IMR-90 (cell line): Measurements from ENCODE around the gene PM20D2. TPM values are rescaled to one million over a fixed set of nuclear protein-coding genes. Genes with fewer than 3 reads are reported as not detected.

Experiments
- ATAC-seq: fragments of 200-7000 bp; cut with Tn5 transposase; 2 replicates; pipeline ENCODE4 v1.9.1; 2020; ENCODE audit warnings: low read depth, mild to moderate bottlenecking, moderate library complexity
- BruUV-seq: library from RNA; stranded (reverse); fragments of 400-500 nt; replicated peaks from 2 replicates; lab custom pipeline; 2021; lab: Mats Ljungman, UMichigan
- CTCF ChIA-PET: fragments of 300-600 bp; formaldehyde crosslinking; extraction: SDS; loops from one replicate; lab custom pipeline; 2021; ENCODE audit warnings: antibody characterized with exemption; lab: Yijun Ruan, JAX
- POLR2A ChIA-PET: fragments of 300-600 bp; sonication (Branson Sonifier 250); formaldehyde crosslinking; loops from one replicate; lab custom pipeline; 2022; ENCODE audit warnings: antibody characterized with exemption; ENCODE audit not compliant: unreplicated experiment; lab: Charles Lee
- DNase-seq: peaks from one replicate; pipeline ENCODE4 v3.0.0; 2013
- H2AFZ ChIP-seq: replicated peaks from 2 replicates; pipeline ENCODE3; 2013; ENCODE audit warnings: low read length, mild to moderate bottlenecking; ENCODE audit not compliant: poor library complexity
- H2AK5ac ChIP-seq: 2 replicates; pipeline ENCODE4 v1.6.1; 2013; ENCODE audit warnings: low read depth, low read length, inconsistent platforms
- H2AK9ac ChIP-seq: replicated peaks from 2 replicates; pipeline ENCODE3; 2013; ENCODE audit warnings: mild to moderate bottlenecking, low read depth, low read length, moderate library complexity; ENCODE audit not compliant: poor library complexity
- H2BK120ac ChIP-seq: 2 replicates; pipeline ENCODE4 v1.6.1; 2013; ENCODE audit warnings: low read depth, low read length, inconsistent platforms
- H2BK15ac ChIP-seq: 3 replicates; pipeline ENCODE4 v1.6.1; 2013; ENCODE audit warnings: low read depth, low read length, inconsistent platforms
- H2BK20ac ChIP-seq: 2 replicates; pipeline ENCODE4 v1.6.1; 2013; ENCODE audit warnings: low read depth, mild to moderate bottlenecking, inconsistent platforms, low read length, moderate library complexity
- H2BK5ac ChIP-seq: 2 replicates; pipeline ENCODE4 v1.6.1; 2013; ENCODE audit warnings: mild to moderate bottlenecking, low read depth, low read length, inconsistent platforms; ENCODE audit not compliant: poor library complexity, severe bottlenecking
- H3K14ac ChIP-seq: replicated peaks from 2 replicates; pipeline ENCODE4 v1.6.1; 2013; ENCODE audit warnings: low read depth, low read length, inconsistent platforms
- H3K18ac ChIP-seq: 2 replicates; pipeline ENCODE4 v1.6.1; 2013; ENCODE audit warnings: low read depth, low read length, control low read depth
- H3K23ac ChIP-seq: 2 replicates; pipeline ENCODE4 v1.6.1; 2013; ENCODE audit warnings: low read depth, low read length, inconsistent platforms
- H3K27ac ChIP-seq: 2 replicates; pipeline ENCODE4 v1.5.1; 2013; ENCODE audit warnings: mild to moderate bottlenecking, control low read depth, low read length; ENCODE audit not compliant: insufficient read depth
- H3K27me3 ChIP-seq: 2 replicates; pipeline ENCODE4 v1.6.1; 2013; ENCODE audit warnings: low read length; ENCODE audit not compliant: control insufficient read depth, insufficient read depth
- H3K36me3 ChIP-seq: 2 replicates; pipeline ENCODE4 v1.6.1; 2013; ENCODE audit warnings: low read length, mixed read lengths; ENCODE audit not compliant: control insufficient read depth, insufficient read depth
- H3K4ac ChIP-seq: 2 replicates; pipeline ENCODE4 v1.6.1; 2013; ENCODE audit warnings: low read depth, low read length, inconsistent platforms
- H3K4me1 ChIP-seq: 2 replicates; pipeline ENCODE4 v1.6.1; 2013; ENCODE audit warnings: low read length, mixed read lengths; ENCODE audit not compliant: control insufficient read depth, insufficient read depth
- H3K4me2 ChIP-seq: 2 replicates; pipeline ENCODE4 v1.6.1; 2013; ENCODE audit warnings: low read depth, mild to moderate bottlenecking, control low read depth, low read length, moderate library complexity
- H3K4me3 ChIP-seq: 2 replicates; pipeline ENCODE4 v1.5.1; 2013; ENCODE audit warnings: low read depth, mild to moderate bottlenecking, control low read depth, low read length, moderate library complexity; ENCODE audit not compliant: insufficient read depth
- H3K56ac ChIP-seq: 2 replicates; pipeline ENCODE4 v1.6.1; 2013; ENCODE audit warnings: low read length, inconsistent platforms; ENCODE audit not compliant: insufficient read depth; ENCODE audit errors: extremely low read depth
- H3K79me1 ChIP-seq, 2 experiments: 2 replicates each; pipeline ENCODE4 v1.6.1; 2013; ENCODE audit warnings: low read length in 2 of 2, inconsistent platforms in 1 of 2, low read depth in 1 of 2
- H3K9ac ChIP-seq: 2 replicates; pipeline ENCODE4 v1.6.1; 2013; ENCODE audit warnings: low read depth, low read length, control low read depth
- H3K9me1 ChIP-seq: 2 replicates; pipeline ENCODE4 v1.6.1; 2013; ENCODE audit warnings: low read length, inconsistent platforms; ENCODE audit not compliant: insufficient read depth
- H3K9me3 ChIP-seq: 2 replicates; pipeline ENCODE4 v1.6.1; 2013; ENCODE audit warnings: low read length; ENCODE audit not compliant: control insufficient read depth, insufficient read depth
- H4K20me1 ChIP-seq: 2 replicates; pipeline ENCODE4 v1.6.1; 2013; ENCODE audit warnings: low read length, inconsistent platforms; ENCODE audit not compliant: insufficient read depth
- H4K5ac ChIP-seq: 2 replicates; pipeline ENCODE4 v1.6.1; 2013; ENCODE audit warnings: mild to moderate bottlenecking, low read depth, low read length, control low read depth
- H4K8ac ChIP-seq, 2 experiments: 2 replicates each; pipeline ENCODE4 v1.6.1; 2013; ENCODE audit warnings: low read depth in 2 of 2, low read length in 2 of 2, control low read depth in 1 of 2, inconsistent platforms in 1 of 2
- H4K91ac ChIP-seq: 2 replicates; pipeline ENCODE4 v1.6.1; 2013; ENCODE audit warnings: low read depth, low read length, inconsistent platforms; ENCODE audit not compliant: insufficient read depth
- CEBPB ChIP-seq: IDR thresholded peaks from 2 replicates; pipeline ENCODE4 v1.6.1; 2012; ENCODE audit warnings: low read depth, low read length, improper control_type of control experiment
- WGBS, 2 experiments: methylation state at CpG; one replicate each; pipeline versions ENCODE4 v1.1.5 to v1.1.7; 2013; ENCODE audit warnings: missing lambda C conversion rate in 2 of 2; ENCODE audit not compliant: insufficient read length in 1 of 2; ENCODE audit errors: extremely low coverage in 2 of 2; 5-methylcytosine and 5-hydroxymethylcytosine counted together
- dilution Hi-C: fragments of 300-500 bp; cut with HindIII; formaldehyde crosslinking; loops from one replicate; pipeline ENCODE4 v1.14.3; 2018; ENCODE audit warnings: low sequenced_read_pairs; ENCODE audit not compliant: unreplicated experiment
- in situ Hi-C: fragments of 300-500 bp; cut with MboI; formaldehyde crosslinking; loops from 3 replicates; pipeline ENCODE4 v1.14.3; 2019; ENCODE audit warnings: low sequenced_read_pairs, inconsistent platforms, mixed read lengths
- intact Hi-C: fragments of 100-400 bp; cut with micrococcal nuclease; formaldehyde crosslinking; loops from 2 replicates; pipeline ENCODE4 v1.10.0; 2022
- polyA plus RNA-seq, 3 experiments: library from polyadenylated mRNA; depleted of rRNA; stranded (reverse); fragments of >200 nt; gene quantifications; 2 replicates each; pipeline ENCODE4 v1.2.3, GENCODE V29; 2012; ENCODE audit warnings: low replicate concordance in 1 of 3
- total RNA-seq: library from RNA; depleted of rRNA; stranded (reverse); fragments of >200 nt; gene quantifications from 2 replicates; pipeline ENCODE4 v1.2.3, GENCODE V29; 2012
- TF ChIP-seq, protein P1 (sequence below): conservative IDR thresholded peaks from 2 replicates; pipeline ENCODE4 v1.5.1; 2012; ENCODE audit warnings: mild to moderate bottlenecking, low read depth, low read length, improper control_type of control experiment

PM20D2 gene
- total and polyA plus RNA-seq, 2 of the 4 experiments (the other 2 are of a cell fraction): 6.0 to 6.5 TPM

DNA sequence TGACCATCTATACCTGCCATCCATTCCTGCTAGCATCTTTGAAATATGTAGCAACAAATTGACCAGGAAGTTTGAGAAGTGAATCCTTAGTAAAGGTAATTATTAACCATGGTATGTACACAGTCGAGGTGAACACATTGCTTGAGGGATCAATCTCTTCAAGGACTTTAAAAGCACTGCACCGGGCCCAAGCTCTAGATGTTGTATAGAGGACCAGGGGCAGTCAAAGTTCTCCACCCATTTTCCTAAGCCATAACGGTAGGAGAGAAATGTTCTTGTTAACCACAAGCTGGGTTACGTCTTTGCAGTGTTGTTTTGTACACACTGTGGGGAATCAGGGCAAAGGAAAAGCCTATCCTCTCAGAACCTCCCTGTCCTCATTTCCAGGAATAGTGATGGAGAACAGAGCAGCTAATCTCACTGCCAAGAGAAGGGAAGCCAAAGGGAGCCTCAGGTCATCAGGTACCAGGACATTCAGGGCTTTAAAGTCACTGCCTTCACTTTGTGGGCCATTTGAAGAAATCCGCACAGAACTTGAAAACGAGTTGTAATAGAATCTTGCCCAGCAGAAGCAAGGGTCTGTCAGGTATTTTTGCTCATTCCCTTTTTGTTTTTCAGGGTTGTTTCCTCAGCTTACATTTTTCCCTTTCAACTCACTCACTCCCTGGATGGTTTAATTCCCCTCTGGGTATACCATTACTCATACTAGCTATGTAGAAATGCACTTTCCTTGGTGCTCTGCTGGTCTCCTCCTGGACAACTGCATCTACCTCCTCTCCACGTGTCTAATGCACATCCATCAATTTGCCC is 5.3 kb upstream of the PM20D2 start:
- in situ Hi-C loops: loop anchor here (25.0 kb wide), 1 partner anchor 222 kb away; the partner anchor contains the start of gene UBE2J1
- H4K91ac ChIP-seq: peak overlapping the region; percentile 86
- peak overlapping the region; percentile 51 for H3K14ac ChIP-seq
- dilution Hi-C loops: no loop called here
- H2AK9ac ChIP-seq: no peak overlapping the region
- 0 out of 2 replicates have a peak, but pooled peaks have one; percentile 8 for TF ChIP-seq CEBPB
- TF ChIP-seq, protein P1, sequence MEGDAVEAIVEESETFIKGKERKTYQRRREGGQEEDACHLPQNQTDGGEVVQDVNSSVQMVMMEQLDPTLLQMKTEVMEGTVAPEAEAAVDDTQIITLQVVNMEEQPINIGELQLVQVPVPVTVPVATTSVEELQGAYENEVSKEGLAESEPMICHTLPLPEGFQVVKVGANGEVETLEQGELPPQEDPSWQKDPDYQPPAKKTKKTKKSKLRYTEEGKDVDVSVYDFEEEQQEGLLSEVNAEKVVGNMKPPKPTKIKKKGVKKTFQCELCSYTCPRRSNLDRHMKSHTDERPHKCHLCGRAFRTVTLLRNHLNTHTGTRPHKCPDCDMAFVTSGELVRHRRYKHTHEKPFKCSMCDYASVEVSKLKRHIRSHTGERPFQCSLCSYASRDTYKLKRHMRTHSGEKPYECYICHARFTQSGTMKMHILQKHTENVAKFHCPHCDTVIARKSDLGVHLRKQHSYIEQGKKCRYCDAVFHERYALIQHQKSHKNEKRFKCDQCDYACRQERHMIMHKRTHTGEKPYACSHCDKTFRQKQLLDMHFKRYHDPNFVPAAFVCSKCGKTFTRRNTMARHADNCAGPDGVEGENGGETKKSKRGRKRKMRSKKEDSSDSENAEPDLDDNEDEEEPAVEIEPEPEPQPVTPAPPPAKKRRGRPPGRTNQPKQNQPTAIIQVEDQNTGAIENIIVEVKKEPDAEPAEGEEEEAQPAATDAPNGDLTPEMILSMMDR: no peak
- H4K5ac ChIP-seq: 0 out of 2 replicates have a peak overlapping the region, but pooled peaks have one; percentile 17
- peaks cover 12% of the 10 kb centered on the region for H3K4me1 ChIP-seq
- POLR2A ChIA-PET: no interaction called here
- H3K56ac ChIP-seq: no peak overlapping the region
- H2BK120ac ChIP-seq: peak overlapping the region; percentile 82
- H3K27ac ChIP-seq: no peak overlapping the region
- no peaks in the 10 kb centered on the region for H3K79me1 ChIP-seq
- H4K8ac ChIP-seq: peak overlapping the region; percentile 22 to 51; a peak in 3 of 4 replicates
- no peaks in the 10 kb centered on the region for H3K9me3 ChIP-seq
- no peak overlapping the region for H3K9ac ChIP-seq
- intact Hi-C loops: no loop called here
- H3K9me1 ChIP-seq: peaks cover 7% of the 10 kb centered on the region
- WGBS, 2 experiments: 50% methylated on average over 2 of the region's 7 CpGs; no CpG with 5 or more reads in 1 of the 2 experiments
- H2AK5ac ChIP-seq: peak overlapping the region; percentile 48
- ATAC-seq: peak; percentile 60
- H2BK15ac ChIP-seq: 0 out of 3 replicates have a peak overlapping the region, but pooled peaks have one; percentile 33
- peak overlapping the region; percentile 3; the same call in 1 of the 2 replicates for H3K18ac ChIP-seq
- H3K27me3 ChIP-seq: no peaks in the 10 kb centered on the region
- peak overlapping the region; percentile 73 for H3K4ac ChIP-seq
- H3K4me3 ChIP-seq: no peak overlapping the region
- H2BK20ac ChIP-seq: peak overlapping the region; percentile 73
- peak overlapping the region; percentile 21 for H2BK5ac ChIP-seq
- H3K4me2 ChIP-seq: peak overlapping the region; percentile 7; the same call in 1 of the 2 replicates
- peak overlapping the region; percentile 57 for H2AFZ ChIP-seq
- peak; percentile 41 for DNase-seq
- H3K36me3 ChIP-seq: no peaks in the 10 kb centered on the region
- CTCF ChIA-PET: interaction anchor here (1.0 to 1.4 kb wide), 2 partner anchors 17 to 158 kb away, joined by 3 to 5 read pairs; no protein-coding TSS in a partner anchor
- no TSS peak for BruUV-seq
- H3K23ac ChIP-seq: peak overlapping the region; percentile 42; the same call in 1 of the 2 replicates
- H4K20me1 ChIP-seq: no peaks in the 10 kb centered on the region
